Inferior parietal cortex (tissue), 1 donor: ENCODE results near the gene IP6K1.
"Not testable (repeated sequence)": the region's sequence is repeated elsewhere in the genome, so short reads cannot be mapped to it uniquely, and the experiment has no call there.

Experiments used
- DNase-seq: peaks from one replicate; pipeline ENCODE4 v3.0.0-alpha.2; 2016; ENCODE audit errors: extremely low spot score

IP6K1 gene

DNA sequence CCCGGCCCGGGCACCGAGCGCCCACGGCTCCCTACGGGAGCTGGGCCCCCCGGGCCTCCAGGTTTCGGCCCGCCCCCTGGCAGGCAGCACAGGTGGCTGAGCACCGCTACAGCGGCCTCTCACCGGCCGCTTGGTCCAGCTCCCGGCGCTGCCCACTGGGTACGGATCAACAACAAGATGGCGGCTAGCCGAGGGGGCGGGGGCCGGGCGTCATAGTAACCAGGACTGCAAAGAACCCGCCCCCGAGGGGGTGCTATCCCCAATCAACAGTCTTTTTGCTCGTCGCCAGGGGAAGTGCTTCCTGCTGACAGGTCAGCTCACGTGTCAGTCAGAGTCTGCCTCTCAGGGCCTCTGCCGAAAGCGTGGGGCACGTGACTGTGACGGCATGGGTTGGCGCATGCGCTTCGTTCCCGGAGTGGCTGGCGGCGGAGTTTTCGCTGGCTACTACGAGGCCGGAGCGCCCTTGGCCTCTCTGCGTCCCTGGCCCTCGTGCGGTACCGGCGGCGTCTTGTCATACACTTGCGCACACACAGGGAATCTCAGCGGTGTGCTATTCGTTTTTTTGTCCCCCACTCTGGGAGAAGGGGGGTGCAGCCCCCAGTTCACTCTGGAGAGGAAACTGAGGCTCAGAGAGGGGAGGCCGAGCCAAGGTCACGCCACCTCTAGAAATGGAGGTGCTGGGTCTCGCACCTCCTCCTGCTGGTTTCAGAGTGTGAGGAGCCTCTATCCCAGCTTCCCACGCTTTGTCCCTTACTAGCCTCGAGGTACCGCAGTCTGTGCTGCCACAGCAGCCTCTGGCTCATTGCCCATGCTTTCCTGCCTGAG, at the start of gene IP6K1:
Gene IP6K1 (minus strand): TSS at position 186 of the 825 bp plus-strand sequence. CDS start 38,502 bp downstream, outside the sequence.
- DNase-seq: peak; percentile 100

DNA sequence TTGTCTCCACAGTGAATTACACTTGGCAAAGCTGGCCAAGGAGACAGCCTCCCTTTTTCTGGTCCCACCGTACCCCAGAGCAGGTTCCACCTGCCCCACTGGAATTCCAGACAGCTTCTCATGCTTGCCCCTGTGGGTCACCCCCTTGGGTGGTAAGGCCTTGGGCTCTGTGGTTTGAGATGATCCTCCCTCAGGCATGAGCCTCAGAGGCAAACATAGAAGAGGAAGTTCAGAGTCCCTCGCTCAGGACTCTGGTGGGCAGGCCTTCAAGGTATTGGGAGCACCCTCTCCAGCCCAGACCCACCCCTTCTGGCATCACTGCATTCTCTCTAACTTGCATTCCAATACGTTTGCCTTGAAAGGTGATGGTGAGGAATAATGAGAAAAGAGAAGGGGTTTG, 45.0 kb upstream of the IP6K1 start:
- DNase-seq: no peak

DNA sequence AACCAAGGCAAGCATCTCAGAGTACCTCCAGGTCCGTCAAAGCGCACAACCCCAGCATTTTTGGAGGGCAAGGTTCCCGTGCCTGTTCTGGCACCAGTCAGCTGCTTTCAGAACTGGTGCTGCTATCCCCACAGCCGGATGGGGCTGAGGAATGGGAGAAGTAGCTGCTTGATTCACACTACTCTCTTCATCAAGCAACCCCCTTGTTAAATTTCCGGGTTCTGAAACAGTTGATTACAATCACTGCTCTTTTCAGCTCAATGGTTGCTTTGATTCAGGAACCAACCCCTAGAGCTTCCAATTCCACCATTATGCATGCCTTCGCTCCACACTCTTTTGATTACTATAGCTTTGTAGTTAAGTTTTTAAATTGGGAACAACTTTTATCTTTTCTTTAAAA, 39.7 kb upstream of the IP6K1 start:
- DNase-seq: no peak

DNA sequence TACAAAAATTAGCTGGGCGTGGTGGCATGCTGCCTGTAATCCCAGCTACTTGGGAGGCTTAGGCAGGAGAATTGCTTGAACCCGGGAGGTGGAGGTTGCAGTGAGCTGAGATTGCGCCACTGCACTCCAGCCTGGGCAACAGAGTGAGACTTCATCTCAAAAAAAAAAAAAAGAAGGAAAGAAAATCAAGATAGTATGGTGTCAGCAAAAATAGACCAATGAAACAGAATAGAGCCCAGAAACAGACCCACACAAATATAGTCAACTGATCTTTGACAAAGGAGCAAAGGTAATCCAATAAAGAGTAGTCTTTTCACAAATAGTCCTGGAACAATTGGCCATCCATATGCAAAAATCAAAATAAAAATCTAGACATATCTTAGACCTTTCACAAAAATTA, 36.8 kb upstream of the IP6K1 start:
- not testable (repeated sequence) for DNase-seq

DNA sequence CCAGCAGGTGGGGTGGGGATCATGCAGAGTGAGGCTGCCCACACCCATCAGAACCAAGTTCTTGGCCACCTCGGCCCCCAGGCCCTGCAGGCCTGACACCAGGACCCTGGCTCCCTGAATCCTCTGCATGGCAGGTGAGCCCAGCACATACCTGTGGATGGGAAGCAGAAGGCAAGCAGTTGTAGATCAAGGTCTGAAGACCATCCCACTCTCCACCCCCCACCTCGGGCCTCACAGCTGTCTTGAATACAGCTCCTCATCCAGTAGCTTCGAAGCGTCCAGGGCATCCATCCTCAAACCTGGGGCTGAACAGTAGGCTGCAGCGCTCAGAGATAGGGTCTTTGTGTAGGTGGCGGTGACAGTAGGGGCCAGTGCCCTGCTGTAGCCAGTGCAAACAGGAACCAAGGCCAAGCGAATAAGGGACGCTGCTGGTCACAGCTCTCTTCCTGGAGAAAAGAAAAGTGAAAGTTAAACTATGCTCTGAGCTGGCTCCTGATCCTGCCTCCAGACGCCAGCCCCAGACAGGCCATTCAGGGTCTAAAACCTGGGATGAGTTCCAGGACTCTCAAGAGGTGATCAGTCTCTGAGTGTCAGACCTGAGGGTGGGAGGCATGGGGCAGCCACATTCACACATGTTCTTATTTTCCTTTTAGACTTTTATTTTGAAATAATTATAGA, 27.3 kb upstream of the IP6K1 start, which contains the start of gene UBA7:
Gene UBA7 (minus strand): TSS at position 457 of the 678 bp plus-strand sequence. CDS start 166 bp downstream, at position 291.
- no peak for DNase-seq

DNA sequence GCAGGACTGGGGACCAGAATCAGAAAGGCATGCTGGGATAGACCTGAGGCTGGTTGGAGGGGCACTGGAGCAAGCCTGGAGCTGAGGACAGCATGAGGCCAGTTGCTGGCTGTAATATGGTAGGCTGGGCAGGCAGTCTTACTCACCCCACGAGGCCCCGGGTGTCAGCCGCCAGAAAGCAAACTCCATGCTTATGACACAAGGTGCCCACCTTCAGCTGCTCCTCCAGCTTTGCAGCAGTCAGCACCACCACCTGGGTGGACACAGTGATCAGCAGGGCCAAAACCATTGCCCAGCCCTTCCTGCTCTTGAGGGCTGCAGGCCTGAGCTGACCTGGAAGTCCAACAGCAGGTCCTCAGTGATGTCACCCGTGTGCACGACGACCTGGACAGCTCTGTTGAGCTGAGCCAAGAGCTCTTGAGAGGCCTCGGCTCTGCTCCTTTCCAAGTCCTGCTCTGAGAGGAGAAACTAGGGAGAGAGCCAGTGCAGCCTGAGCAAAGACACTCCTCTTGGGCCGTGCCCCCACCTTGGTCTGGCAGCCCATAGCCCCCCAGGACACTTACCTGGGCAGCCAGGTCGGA, 26.7 kb upstream of the IP6K1 start:
- no peak for DNase-seq

DNA sequence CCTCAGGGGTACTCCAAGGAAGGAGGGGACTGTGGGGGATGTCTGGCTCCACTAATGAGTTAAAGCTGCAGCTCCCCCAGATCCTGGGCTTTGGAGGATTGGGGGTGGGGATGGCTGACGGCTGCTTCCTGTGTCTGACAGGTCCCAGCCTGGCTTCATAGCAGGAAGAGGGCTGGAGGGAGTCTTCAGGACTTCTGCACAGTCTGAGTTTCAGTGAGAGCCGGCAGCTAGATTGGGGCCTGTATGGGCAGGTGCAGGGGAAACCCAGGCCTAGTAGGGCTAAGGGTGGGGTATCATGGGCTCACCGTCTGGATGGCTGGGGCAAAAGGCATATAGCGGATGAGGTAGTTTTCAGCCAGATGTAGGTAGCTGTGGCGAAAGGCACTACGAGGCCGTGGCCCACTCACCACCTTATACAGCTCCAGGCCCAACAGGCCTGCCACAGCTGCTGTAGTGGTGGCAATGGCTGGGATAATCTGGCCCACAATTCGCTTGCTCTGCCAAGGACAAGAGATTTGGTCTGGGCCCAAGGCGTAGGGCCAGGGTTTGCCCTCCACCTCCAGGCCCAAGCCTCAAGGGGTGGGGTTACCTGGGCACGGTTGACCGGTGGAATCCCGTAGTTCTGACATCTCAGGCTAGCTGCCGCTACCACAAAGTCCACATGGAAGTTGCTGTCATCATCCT, 21.2 kb upstream of the IP6K1 start:
- DNase-seq: no peak

DNA sequence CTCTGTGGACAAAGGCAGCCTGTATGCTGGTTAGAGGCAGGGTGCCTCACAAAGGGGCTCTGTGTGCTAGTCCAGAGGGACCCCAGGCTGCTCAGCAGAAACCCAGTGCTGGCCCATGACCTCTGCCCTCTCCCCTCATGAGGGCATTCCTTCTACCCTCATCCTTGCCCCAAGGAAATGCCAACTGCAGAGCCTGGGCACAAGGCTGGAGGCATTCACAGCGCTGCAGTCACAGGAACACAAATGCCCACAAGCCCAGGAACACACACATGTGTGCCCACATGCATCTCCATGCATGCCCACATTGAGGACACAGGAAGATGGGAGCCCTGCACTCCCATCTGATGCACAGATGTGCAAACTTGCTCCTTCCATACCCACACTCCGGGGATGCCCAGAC, 20.5 kb upstream of the IP6K1 start:
- no peak for DNase-seq

DNA sequence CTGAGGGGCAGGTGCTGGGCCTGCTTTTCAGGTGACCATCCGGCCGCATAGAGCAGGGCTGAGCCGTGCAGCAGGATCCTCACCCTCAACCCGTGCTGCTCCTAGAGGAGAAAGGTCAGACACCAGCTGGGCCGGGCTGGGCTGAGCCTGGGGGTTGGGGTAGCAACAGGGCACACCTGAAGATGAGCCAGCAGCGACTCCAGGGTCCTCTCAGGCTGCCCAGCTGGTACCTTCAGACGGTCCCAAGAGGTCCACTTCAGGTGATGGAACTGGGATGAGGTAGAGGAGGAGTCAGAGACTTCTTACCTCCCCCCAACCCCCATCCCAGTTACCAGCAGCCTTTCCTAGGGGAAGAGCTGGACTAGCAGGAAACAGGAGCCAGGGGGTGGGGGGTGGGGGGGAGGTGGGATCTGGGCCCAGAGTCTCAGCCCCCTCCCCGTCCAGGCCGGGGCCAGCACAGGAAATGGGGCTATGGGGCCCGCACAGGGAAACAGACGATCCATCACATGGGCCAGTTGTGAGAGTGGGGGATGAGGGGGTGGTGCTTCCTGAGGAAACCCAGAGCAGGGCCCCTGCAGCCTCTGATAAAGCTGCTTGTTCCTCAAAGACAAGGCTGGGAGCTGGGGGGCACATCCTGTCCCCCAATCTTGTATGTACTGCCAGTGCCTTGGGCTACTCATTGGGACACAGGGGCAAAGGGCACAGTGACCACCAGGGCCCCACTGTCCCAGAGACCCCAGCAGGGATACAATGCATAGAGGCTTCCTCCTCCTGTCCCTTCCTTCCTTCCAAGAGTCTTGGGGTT, 19.8 kb upstream of the IP6K1 start:
- DNase-seq: no peak

DNA sequence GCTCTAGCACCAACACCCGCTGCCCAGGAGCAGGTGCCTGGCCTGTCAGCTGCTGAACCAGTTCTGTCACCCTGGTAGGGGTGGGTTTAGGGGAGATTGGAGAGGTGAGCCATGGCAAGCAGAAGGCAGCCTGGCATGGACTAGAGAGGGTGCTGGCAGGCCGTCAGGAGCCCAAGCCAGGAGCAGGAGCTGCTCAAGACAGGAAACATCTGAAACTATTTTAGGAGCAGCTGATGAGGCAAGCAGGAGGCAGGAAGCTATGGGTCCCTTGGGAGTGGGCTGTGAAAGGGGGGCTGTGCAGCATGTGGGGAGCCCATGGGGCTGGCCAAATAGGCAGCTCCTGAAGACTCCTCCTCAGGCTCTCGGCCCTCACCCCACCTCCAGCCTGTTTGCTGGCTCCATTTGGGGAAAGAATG, 19.0 kb upstream of the IP6K1 start:
- DNase-seq: no peak

DNA sequence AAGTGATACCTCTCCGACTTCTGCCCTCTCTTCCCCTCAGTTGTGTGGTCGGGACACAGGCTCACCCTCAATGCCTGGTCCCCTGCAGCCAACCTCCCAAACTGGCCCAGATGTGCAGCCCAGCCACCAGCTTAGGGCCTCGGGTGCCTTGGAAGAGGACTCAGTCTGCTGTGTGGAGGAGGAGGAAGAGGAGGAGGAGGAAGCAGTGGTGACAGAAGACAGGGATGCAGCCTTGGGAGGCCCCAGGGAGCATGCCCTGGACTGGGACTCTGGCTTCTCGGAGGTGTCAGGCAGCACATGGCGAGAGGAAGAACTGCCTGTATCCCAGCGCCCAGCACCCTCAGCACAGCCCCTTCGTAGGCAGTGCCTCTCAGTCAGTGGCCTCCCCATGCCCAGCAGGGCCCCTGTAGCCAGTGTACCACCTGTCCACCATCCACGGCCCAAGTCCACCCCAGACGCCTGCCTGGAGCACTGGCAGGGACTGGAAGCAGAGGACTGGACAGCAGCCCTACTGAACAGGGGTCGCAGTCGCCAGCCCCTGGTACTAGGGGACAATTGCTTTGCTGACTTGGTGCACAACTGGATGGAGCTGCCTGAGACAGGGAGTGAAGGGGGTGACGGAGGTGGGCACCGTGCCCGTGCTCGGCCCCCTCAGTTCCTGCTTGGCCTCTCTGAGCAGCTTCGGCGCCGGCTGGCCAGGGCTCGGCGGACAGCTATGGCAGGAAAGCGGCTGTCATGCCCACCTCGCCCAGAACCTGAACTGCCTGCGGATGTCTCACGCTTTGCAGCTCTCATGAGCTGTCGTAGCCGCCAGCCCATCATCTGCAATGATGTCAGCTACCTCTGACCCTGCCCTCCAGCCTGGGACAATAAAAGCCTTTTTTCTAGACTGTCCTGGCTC, 18.0 kb upstream of the IP6K1 start:
- no peak for DNase-seq

DNA sequence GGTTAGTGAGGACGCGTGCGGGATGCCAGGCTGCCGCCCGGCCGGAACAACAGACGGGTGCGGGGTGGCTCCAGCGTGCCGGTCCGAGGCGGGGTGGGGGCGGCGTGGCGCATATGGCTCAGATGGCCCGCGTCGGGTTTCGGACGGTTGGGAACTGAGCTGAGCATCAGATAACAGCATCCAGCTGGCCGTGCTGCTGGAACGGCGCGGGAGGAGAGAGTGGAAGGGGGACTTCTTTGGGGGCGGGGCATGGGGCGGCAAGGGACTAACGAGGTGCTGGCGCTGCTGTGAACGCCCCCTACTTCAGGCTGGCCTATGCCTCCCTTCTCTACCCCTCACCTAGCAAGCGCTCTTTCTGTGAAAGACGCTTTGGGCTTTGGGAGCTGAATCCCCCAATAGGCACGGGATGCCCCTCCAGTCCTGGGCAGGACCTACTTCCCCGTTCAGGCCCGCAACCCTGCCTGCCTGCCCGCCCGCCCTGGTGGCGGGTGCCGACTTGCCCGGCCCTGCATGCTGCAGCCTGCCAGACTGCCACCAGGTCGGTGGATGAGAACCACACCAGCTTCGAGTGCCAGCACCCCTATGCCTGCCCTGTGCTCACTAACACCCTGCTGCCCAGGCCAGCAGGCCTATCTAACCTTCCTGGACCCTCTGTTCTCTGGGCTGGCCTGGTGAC, 17.3 kb upstream of the IP6K1 start:
- no peak for DNase-seq

DNA sequence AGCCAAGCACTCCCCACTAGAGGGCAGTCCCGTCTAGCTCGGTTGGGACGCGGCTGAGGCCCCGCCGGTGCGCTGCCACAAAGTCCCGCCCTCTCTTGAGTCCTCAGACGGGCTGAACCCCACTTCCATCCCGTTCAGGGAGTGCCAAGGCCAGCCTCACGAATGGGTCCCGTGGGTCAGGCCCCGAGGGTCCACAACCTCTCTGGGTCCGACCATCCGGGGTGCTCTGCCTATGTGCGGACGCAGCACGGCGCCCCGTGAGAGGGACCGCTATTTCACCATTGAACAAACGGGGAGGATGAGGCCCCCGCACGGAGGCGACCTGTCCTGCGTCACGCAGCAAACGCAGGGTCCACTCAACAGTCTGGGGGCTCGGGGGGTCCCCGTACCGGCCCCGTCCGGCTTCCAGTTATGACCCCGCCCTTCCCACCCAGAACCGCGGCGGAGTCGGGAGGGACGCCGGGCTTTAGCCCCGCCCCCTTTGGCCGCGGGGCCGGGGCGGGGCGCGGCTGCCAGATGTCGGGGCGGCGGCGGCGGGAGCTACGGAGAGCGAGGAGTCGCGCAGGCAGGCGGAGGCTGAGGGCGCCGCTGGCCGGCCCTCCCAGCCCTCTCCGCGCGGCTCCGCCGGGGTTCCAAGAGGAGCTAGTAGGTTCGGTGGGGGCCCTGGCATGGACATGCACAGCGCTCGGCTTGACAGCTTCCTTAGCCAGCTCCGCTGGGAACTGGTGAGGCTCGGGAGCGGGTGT, 16.6 kb upstream of the IP6K1 start, which contains the start of gene INKA1:
Gene INKA1 (plus strand): TSS at position 543 of the 746 bp plus-strand sequence. CDS start 132 bp downstream, at position 675.
- peak; percentile 90 for DNase-seq

DNA sequence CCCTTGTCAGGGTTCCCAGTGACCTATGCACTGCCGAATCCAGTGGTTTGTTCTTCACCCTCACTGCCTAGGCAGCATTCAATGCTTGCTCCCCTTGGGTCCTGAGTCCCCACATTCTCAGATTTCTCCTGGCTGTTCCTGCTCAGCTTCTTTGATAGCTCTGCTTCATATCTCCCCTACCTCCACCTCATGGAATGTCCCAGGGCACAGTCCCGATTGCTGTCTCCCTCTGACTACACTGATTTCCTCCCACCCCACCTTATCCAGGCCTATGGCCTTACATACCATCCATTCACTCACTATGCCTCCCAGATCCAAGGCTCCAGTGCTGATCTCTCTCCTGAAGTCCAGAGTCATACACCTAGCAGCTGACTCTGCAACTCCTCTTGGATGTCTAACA, 14.8 kb upstream of the IP6K1 start:
- DNase-seq: no peak

DNA sequence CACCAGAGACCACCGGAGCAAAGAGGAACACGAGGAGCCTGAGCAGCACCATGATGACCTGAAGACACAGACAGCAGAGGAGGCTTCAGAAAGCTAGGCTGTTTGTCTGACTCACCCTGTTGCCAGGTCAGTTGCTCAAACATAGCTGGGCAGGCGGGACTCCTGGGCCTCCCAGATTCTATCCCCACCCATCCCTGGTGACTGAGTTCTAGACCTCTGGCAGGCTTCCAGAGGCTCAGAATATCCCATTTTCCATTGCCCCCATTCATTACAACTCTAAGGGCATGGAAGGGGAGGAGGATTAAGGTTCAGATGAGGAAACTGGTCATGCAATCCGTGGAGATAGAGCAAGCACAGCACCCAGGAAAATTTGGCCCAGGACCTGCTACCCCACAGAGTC, 13.4 kb upstream of the IP6K1 start, which contains the start of gene CDHR4:
Gene CDHR4 (minus strand): TSS at position 113 of the 400 bp plus-strand sequence. CDS start 61 bp downstream, at position 52.
- DNase-seq: no peak

DNA sequence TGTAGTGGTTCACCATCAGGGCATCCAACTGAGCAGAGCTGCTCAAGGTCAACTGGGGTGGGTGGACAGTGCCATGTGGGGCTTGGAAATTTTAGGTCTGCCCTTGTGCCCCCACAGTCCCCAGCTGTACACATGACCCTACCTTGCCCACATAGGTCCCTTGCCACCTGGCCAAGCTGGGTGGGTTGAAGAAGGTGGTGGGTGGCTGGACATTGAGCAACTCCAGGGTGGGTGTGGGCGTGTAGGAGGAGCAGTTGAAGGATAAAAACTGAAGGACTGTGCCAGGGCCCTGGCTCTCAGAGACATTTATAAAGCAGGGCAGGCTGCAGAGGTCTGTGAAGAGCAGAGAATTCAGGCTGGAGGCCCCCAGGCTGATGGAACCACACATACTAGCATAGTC, 12.8 kb upstream of the IP6K1 start:
- no peak for DNase-seq

DNA sequence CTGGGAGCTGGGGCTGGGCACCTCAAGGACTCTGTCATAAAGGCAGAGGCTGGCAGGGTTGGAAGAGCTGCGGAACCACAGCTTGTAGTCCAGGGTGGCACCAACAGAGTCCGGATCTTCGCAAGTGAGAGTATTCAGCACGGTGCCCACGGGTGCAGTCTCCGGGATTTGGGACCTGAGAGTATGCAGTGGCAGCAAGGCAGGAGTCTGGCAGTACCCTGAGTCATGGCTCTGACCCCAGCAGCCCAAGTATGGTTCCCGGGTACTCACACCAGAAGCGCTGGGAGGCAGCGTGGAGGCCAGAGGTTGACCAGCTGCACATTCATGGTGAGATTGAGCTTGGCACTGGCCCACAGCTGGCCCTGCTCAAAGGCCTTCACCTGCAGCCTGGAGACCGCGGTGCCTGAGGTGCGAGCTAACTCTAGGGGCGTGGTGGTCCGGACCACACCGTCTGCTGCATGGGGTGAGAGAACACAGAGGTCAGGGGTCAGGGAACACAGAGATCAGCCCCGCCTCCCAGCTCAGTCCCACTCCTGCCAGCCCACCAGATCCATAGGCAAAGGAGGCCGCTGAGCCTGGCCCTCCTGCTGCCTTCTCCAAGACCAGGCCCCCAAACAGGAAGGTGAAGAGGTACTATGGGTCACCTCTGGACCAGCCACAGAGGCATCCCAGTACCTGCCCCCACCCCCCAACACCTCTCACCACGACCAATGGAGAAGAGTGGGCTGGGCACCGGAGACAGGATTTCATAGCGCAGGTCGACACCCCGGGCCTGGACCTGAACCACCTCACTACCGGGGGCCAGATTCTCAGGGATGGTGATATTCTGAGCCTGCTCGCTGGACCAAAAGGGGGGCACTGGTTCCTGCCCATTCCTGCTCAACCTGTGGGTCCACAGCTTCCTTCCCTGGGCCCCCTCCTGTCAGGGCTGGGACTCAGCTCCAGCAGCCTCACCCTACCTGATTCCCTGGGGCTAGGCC, 8.9 kb upstream of the IP6K1 start:
- no peak for DNase-seq
